C4-2B (cell line): ENCODE data around the gene SCNN1A.

Source experiments
- ZFX ChIP-seq: fragments of 450-650 bp; IDR thresholded peaks from 2 replicates; pipeline ENCODE4 v1.6.1; 2017
- TF ChIP-seq, protein P1 (sequence below): fragments of 450-650 bp; conservative IDR thresholded peaks from 2 replicates; pipeline ENCODE4 v1.5.1; 2017; ENCODE audit warnings: mild to moderate bottlenecking

DNA sequence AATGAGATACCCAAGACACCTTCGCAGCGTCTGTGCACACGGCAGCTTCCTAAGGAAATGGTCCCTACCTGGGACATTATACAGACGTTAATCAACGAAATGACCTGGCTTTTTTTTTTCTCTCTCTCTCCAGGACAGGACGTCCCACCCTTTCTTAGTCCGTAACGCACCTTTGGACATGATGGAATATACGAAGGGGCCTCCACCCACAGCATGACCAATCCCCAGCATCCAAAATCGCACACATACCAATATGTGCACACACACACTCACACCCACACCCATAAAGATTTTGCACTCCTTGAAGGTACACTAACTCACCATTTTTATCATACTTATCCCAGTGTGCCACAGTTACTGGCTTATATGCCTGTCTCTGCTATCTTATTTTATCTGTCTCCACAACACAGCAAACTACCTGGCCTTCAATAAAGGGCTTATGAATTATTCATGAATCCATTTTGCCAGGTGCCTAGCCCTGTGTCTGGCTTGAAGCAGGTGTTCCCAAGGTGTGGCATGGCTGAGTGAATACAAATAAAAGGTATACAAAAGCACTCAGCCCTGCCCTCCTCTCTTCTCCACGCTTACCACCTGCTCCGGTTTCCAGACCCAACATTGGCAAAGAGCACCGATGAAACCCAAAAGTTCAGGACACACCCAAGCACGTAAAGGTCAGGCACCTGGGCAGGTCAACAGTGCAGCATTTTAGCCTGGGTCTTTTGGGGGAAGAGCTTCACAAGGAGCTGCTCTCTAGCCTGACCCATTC is 2.2 kb downstream of the SCNN1A start:
- TF ChIP-seq, protein P1, sequence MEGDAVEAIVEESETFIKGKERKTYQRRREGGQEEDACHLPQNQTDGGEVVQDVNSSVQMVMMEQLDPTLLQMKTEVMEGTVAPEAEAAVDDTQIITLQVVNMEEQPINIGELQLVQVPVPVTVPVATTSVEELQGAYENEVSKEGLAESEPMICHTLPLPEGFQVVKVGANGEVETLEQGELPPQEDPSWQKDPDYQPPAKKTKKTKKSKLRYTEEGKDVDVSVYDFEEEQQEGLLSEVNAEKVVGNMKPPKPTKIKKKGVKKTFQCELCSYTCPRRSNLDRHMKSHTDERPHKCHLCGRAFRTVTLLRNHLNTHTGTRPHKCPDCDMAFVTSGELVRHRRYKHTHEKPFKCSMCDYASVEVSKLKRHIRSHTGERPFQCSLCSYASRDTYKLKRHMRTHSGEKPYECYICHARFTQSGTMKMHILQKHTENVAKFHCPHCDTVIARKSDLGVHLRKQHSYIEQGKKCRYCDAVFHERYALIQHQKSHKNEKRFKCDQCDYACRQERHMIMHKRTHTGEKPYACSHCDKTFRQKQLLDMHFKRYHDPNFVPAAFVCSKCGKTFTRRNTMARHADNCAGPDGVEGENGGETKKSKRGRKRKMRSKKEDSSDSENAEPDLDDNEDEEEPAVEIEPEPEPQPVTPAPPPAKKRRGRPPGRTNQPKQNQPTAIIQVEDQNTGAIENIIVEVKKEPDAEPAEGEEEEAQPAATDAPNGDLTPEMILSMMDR, result no peak
- TF ChIP-seq ZFX, result no peak
